HCT116 (cell line): ENCODE results near the gene CYBB. TPM values are rescaled to one million over a fixed set of nuclear protein-coding genes. Genes with fewer than 3 reads are reported as not detected.

Experiments
- ATAC-seq: fragments of 200-7000 bp; cut with Tn5 transposase; 2 replicates; pipeline ENCODE4 v1.9.1; 2020; ENCODE audit warnings: mild to moderate bottlenecking, moderate library complexity
- BruUV-seq: library from RNA; stranded (reverse); fragments of 400-500 nt; replicated peaks from 2 replicates; lab custom pipeline; 2021; lab: Mats Ljungman, UMichigan
- CTCF ChIA-PET: fragments of 300-600 bp; sonication (Branson Sonifier 250); formaldehyde crosslinking; loops from one replicate; lab custom pipeline; 2021; ENCODE audit warnings: antibody characterized with exemption; lab: Charles Lee
- POLR2A ChIA-PET: fragments of 300-600, 350-600 bp; sonication (Branson Sonifier 250); formaldehyde crosslinking; loops from one replicate; lab custom pipeline; 2021; ENCODE audit warnings: antibody characterized with exemption; lab: Charles Lee
- RAD21 ChIA-PET, 2 experiments: fragments of 300-600 bp; sonication (Branson Sonifier 250); formaldehyde crosslinking; loops; one replicate each; lab custom pipeline; 2023; ENCODE audit warnings: low total read pairs in 2 of 2; ENCODE audit not compliant: uncharacterized antibody in 2 of 2, unreplicated experiment in 2 of 2, low non-redundant PET in 1 of 2; lab: Charles Lee
- DNase-seq: peaks from one replicate; pipeline ENCODE4 v3.0.0-alpha.2; 2010; ENCODE audit warnings: low read depth, low spot score
- H2AFZ ChIP-seq: fragments of 200-600 bp; shearing (Covaris generic), sonication (generic); 2 replicates; pipeline ENCODE4 v1.6.1; 2017; ENCODE audit warnings: low read depth, mixed run types, mixed read lengths, antibody characterized with exemption, low read length; ENCODE audit not compliant: poor library complexity, severe bottlenecking
- H3K27ac ChIP-seq: 2 replicates; pipeline ENCODE4 v1.5.1; 2012; ENCODE audit warnings: low read depth, low read length
- H3K27me3 ChIP-seq: fragments of 200-600 bp; sonication (generic); 2 replicates; pipeline ENCODE4 v1.6.1; 2016; ENCODE audit warnings: mixed run types, low read length, mixed read lengths; ENCODE audit not compliant: insufficient read depth
- H3K36me3 ChIP-seq, 2 experiments: fragments of 200-500 bp in 1 of 2; fragments of 200-600 bp in 1 of 2; sonication (Bioruptor generic) in 1 of 2; sonication (generic) in 1 of 2; 2 replicates each; pipeline versions ENCODE4 v1.5.1 to v1.6.1; 2014 to 2016; ENCODE audit warnings: low read length in 2 of 2, inconsistent platforms in 1 of 2, mixed read lengths in 1 of 2, mixed run types in 1 of 2; ENCODE audit not compliant: insufficient read depth in 2 of 2, control insufficient read depth in 1 of 2
- H3K4me1 ChIP-seq, 2 experiments: fragments of 200-600 bp in 1 of 2; sonication (generic) in 1 of 2; 2 replicates each; pipeline versions ENCODE4 v1.5.1 to v1.6.1; 2012 to 2017; ENCODE audit warnings: low read length in 2 of 2, inconsistent platforms in 1 of 2, mild to moderate bottlenecking in 1 of 2, mixed read lengths in 1 of 2, mixed run types in 1 of 2, moderate library complexity in 1 of 2; ENCODE audit not compliant: insufficient read depth in 2 of 2, control insufficient read depth in 1 of 2
- H3K4me2 ChIP-seq: fragments of 200-600 bp; sonication (generic); 2 replicates; pipeline ENCODE4 v1.6.1; 2017; ENCODE audit warnings: mixed run types, low read length, mixed read lengths
- H3K4me3 ChIP-seq, 2 experiments: fragments of 200-600 bp in 1 of 2; sonication (generic) in 1 of 2; replicated peaks in 1 of 2; 2 replicates each; pipeline ENCODE4 v1.5.1; 2011 to 2016; ENCODE audit warnings: low read length in 2 of 2, control low read depth in 1 of 2, low read depth in 1 of 2, mild to moderate bottlenecking in 1 of 2, mixed read lengths in 1 of 2, mixed run types in 1 of 2
- H3K79me2 ChIP-seq: fragments of 200-600 bp; sonication (generic); 2 replicates; pipeline ENCODE4 v1.6.1; 2017; ENCODE audit warnings: mild to moderate bottlenecking, mixed run types, low read length, moderate library complexity, mixed read lengths; ENCODE audit not compliant: insufficient read depth
- H3K9ac ChIP-seq: fragments of 200-600 bp; sonication (generic); 2 replicates; pipeline ENCODE4 v1.6.1; 2016; ENCODE audit warnings: low read length, mixed read lengths
- H3K9me2 ChIP-seq: fragments of 200-600 bp; sonication (generic), shearing (Covaris generic); 2 replicates; pipeline ENCODE4 v1.6.1; 2017; ENCODE audit warnings: mixed run types, mild to moderate bottlenecking, moderate library complexity; ENCODE audit not compliant: insufficient read depth
- H3K9me3 ChIP-seq, 2 experiments: fragments of 200-500 bp in 1 of 2; fragments of 200-600 bp in 1 of 2; sonication (Bioruptor generic) in 1 of 2; sonication (generic) in 1 of 2; 2 replicates each; pipeline ENCODE4 v1.6.1; 2014 to 2017; ENCODE audit warnings: low read length in 2 of 2, mixed read lengths in 2 of 2, inconsistent platforms in 1 of 2, low read depth in 1 of 2, mild to moderate bottlenecking in 1 of 2, mixed run types in 1 of 2, moderate library complexity in 1 of 2; ENCODE audit not compliant: control insufficient read depth in 1 of 2, insufficient read depth in 1 of 2
- H4K20me1 ChIP-seq: fragments of 200-600 bp; sonication (generic), shearing (Covaris generic); 2 replicates; pipeline ENCODE4 v1.6.1; 2017; ENCODE audit warnings: mixed run types, mild to moderate bottlenecking, moderate library complexity; ENCODE audit not compliant: insufficient read depth
- CBX3 ChIP-seq: IDR thresholded peaks from 2 replicates; pipeline ENCODE4 v1.6.1; 2012; ENCODE audit warnings: low read depth
- CEBPB ChIP-seq: IDR thresholded peaks from 2 replicates; pipeline ENCODE4 v1.6.1; 2012; ENCODE audit warnings: low read depth
- EGR1 ChIP-seq: IDR thresholded peaks from 2 replicates; pipeline ENCODE4 v1.6.1; 2012; ENCODE audit warnings: low read depth
- ELF1 ChIP-seq: IDR thresholded peaks from 2 replicates; pipeline ENCODE4 v1.6.1; 2012; ENCODE audit warnings: low read depth, borderline replicate concordance
- EZH2 ChIP-seq: fragments of 200-600 bp; sonication (generic); IDR thresholded peaks from 2 replicates; pipeline ENCODE4 v1.6.1; 2017; ENCODE audit warnings: antibody characterized with exemption, mixed run types
- EZH2phosphoT487 ChIP-seq: fragments of 200-600 bp; IDR thresholded peaks from 2 replicates; pipeline ENCODE4 v1.6.1; 2018; ENCODE audit warnings: antibody characterized with exemption, borderline replicate concordance
- FOSL1 ChIP-seq: IDR thresholded peaks from 2 replicates; pipeline ENCODE4 v1.6.1; 2012; ENCODE audit warnings: low read depth
- JUND ChIP-seq: IDR thresholded peaks from 2 replicates; pipeline ENCODE4 v1.6.1; 2012
- POLR2A ChIP-seq: IDR thresholded peaks from 2 replicates; pipeline ENCODE4 v1.7.0; 2011; ENCODE audit warnings: borderline replicate concordance; ENCODE audit not compliant: insufficient read depth, insufficient read length; ENCODE audit errors: extremely low read depth
- POLR2AphosphoS5 ChIP-seq: IDR thresholded peaks from 2 replicates; pipeline ENCODE4 v1.6.1; 2011; ENCODE audit warnings: mild to moderate bottlenecking, low read depth, low read length, moderate library complexity
- RAD21 ChIP-seq: IDR thresholded peaks from 2 replicates; pipeline ENCODE4 v1.6.1; 2012; ENCODE audit warnings: low read depth, mild to moderate bottlenecking
- SIN3A ChIP-seq: IDR thresholded peaks from 2 replicates; pipeline ENCODE4 v1.6.1; 2012; ENCODE audit warnings: low read depth
- SP1 ChIP-seq: IDR thresholded peaks from 2 replicates; pipeline ENCODE4 v1.6.1; 2012; ENCODE audit warnings: low read depth
- TCF7L2 ChIP-seq: IDR thresholded peaks from 2 replicates; pipeline ENCODE4 v1.7.0; 2011; ENCODE audit warnings: borderline replicate concordance, inconsistent platforms; ENCODE audit not compliant: insufficient read depth, insufficient read length; ENCODE audit errors: extremely low read depth
- YY1 ChIP-seq: IDR thresholded peaks from 2 replicates; pipeline ENCODE4 v1.6.1; 2011; ENCODE audit warnings: low read length, low read depth, moderate library complexity, mild to moderate bottlenecking; ENCODE audit not compliant: insufficient replicate concordance; ENCODE audit errors: extremely low read depth
- ZFX ChIP-seq: fragments of 450-650 bp; IDR thresholded peaks from 2 replicates; pipeline ENCODE4 v1.6.1; 2017
- intact Hi-C: fragments of 100-400 bp; cut with micrococcal nuclease; formaldehyde crosslinking; loops from 2 replicates; pipeline ENCODE4 v1.10.0; 2022
- total RNA-seq: library from RNA; stranded (reverse); gene quantifications from one replicate; pipeline ENCODE4 v1.2.1, GENCODE V29; 2021; ENCODE audit not compliant: unreplicated experiment
- TF ChIP-seq, protein P1 (sequence below), 3 experiments: fragments of 200-600 bp in 1 of 3; sonication (generic) in 1 of 3; IDR thresholded peaks in 2 of 3; conservative IDR thresholded peaks in 1 of 3; 2 replicates each; pipeline ENCODE4 v1.5.1; 2012 to 2017; ENCODE audit warnings: low read depth in 2 of 3, low read length in 2 of 3, antibody characterized with exemption in 1 of 3, borderline replicate concordance in 1 of 3, control low read depth in 1 of 3, mild to moderate bottlenecking in 1 of 3, mixed read lengths in 1 of 3, mixed run types in 1 of 3, moderate library complexity in 1 of 3; ENCODE audit not compliant: insufficient read depth in 1 of 3
- TF ChIP-seq, protein P2 (sequence below): IDR thresholded peaks from 2 replicates; pipeline ENCODE4 v1.6.1; 2012
- TF ChIP-seq, protein P3 (sequence below): IDR thresholded peaks from 2 replicates; pipeline ENCODE4 v1.6.1; 2011; ENCODE audit warnings: mild to moderate bottlenecking, low read length, moderate library complexity; ENCODE audit not compliant: insufficient replicate concordance; ENCODE audit errors: extremely low read depth
- TF ChIP-seq, protein P4 (sequence below): IDR thresholded peaks from 2 replicates; pipeline ENCODE4 v1.6.1; 2012

Gene CYBB
- total RNA-seq, 1 experiment from 2014 or later = 0.59 TPM

DNA sequence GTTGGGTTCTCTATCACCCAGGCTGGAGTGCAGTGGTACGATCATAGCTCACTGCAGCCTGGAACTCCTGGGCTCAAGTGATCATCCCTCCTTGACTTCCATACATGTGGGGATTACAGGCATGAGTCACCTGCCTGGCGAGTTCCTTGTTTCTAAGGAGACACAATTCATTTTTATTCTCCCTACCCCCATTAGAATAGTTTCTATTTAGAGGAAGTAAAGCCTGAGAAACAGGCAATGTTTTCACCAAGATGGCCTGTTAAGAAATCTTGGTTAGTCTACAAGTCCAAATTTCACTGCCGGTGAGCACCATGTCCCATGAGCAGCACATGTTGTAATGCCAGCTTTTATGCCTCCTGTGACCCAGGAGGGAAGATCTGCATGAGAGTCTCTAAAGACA is 5.7 kb downstream of the CYBB start:
- no TSS peak for BruUV-seq
- TF ChIP-seq CBX3 = no peak
- TF ChIP-seq EGR1 = no peak
- no peak for TF ChIP-seq YY1
- TF ChIP-seq, protein P1, sequence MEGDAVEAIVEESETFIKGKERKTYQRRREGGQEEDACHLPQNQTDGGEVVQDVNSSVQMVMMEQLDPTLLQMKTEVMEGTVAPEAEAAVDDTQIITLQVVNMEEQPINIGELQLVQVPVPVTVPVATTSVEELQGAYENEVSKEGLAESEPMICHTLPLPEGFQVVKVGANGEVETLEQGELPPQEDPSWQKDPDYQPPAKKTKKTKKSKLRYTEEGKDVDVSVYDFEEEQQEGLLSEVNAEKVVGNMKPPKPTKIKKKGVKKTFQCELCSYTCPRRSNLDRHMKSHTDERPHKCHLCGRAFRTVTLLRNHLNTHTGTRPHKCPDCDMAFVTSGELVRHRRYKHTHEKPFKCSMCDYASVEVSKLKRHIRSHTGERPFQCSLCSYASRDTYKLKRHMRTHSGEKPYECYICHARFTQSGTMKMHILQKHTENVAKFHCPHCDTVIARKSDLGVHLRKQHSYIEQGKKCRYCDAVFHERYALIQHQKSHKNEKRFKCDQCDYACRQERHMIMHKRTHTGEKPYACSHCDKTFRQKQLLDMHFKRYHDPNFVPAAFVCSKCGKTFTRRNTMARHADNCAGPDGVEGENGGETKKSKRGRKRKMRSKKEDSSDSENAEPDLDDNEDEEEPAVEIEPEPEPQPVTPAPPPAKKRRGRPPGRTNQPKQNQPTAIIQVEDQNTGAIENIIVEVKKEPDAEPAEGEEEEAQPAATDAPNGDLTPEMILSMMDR (IDR thresholded peaks at IDR 0.05 in 2 of 3, conservative IDR thresholded peaks at IDR 0.05 in 1 of 3; ENCODE audit: borderline replicate concordance in 1 of 3, insufficient read depth in 1 of 3, low read depth in 2 of 3, low read length in 2 of 3) = no peak
- no peak for TF ChIP-seq EZH2
- no peak for TF ChIP-seq SIN3A
- no peak for TF ChIP-seq CEBPB
- no peak for TF ChIP-seq POLR2AphosphoS5
- TF ChIP-seq, protein P2, sequence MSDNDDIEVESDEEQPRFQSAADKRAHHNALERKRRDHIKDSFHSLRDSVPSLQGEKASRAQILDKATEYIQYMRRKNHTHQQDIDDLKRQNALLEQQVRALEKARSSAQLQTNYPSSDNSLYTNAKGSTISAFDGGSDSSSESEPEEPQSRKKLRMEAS = no peak
- TF ChIP-seq ELF1 = no peak
- TF ChIP-seq RAD21 = no peak
- TF ChIP-seq ZFX = no peak
- TF ChIP-seq, protein P3, sequence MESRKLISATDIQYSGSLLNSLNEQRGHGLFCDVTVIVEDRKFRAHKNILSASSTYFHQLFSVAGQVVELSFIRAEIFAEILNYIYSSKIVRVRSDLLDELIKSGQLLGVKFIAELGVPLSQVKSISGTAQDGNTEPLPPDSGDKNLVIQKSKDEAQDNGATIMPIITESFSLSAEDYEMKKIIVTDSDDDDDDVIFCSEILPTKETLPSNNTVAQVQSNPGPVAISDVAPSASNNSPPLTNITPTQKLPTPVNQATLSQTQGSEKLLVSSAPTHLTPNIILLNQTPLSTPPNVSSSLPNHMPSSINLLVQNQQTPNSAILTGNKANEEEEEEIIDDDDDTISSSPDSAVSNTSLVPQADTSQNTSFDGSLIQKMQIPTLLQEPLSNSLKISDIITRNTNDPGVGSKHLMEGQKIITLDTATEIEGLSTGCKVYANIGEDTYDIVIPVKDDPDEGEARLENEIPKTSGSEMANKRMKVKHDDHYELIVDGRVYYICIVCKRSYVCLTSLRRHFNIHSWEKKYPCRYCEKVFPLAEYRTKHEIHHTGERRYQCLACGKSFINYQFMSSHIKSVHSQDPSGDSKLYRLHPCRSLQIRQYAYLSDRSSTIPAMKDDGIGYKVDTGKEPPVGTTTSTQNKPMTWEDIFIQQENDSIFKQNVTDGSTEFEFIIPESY = no peak
- no peak for TF ChIP-seq TCF7L2
- TF ChIP-seq SP1 = no peak
- TF ChIP-seq, protein P4, sequence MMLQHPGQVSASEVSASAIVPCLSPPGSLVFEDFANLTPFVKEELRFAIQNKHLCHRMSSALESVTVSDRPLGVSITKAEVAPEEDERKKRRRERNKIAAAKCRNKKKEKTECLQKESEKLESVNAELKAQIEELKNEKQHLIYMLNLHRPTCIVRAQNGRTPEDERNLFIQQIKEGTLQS = no peak
- no peak for TF ChIP-seq EZH2phosphoT487
- no peak for TF ChIP-seq FOSL1
- no peak for TF ChIP-seq JUND
- TF ChIP-seq POLR2A = no peak
- ATAC-seq = no peak

More for the DNA sequence above, 5.7 kb downstream of the CYBB start:
- Histone ChIP-seq H4K20me1 (no peaks in the 10 kb centered on the region), H3K9me3 (no peaks in the 10 kb centered on the region), H3K4me1 (no peaks in the 10 kb centered on the region), H3K79me2 (no peaks in the 10 kb centered on the region), H3K4me3 (no peak overlapping the region), H3K27me3 (no peaks in the 10 kb centered on the region), H3K9ac (no peak overlapping the region), H2AFZ (no peak overlapping the region), H3K9me2 (no peaks in the 10 kb centered on the region), H3K4me2 (no peak overlapping the region), H3K27ac (no peak overlapping the region), H3K36me3 (no peaks in the 10 kb centered on the region)
- POLR2A ChIA-PET = no interaction called here
- intact Hi-C loops = no loop called here
- RAD21 ChIA-PET = no interaction called here
- CTCF ChIA-PET = no interaction called here
- no peak for DNase-seq
